CD4-positive, alpha-beta T cell (primary cell): ENCODE results near the gene CCDC126. TPM values are rescaled to one million over a fixed set of nuclear protein-coding genes. Genes with fewer than 3 reads are reported as not detected.

Source experiments
- ATAC-seq: fragments of 200-7000 bp; cut with Tn5 transposase; one replicate; pipeline ENCODE4 v1.10.0; 2022; ENCODE audit warnings: mild to moderate bottlenecking; ENCODE audit not compliant: poor library complexity
- CTCF ChIA-PET: fragments of 350-600 bp; sonication (Branson Sonifier 250); formaldehyde crosslinking; loops from one replicate; lab custom pipeline; 2021; ENCODE audit warnings: antibody characterized with exemption, inconsistent platforms; lab: Charles Lee
- POLR2A ChIA-PET: fragments of 350-600 bp; sonication (Branson Sonifier 250); formaldehyde crosslinking; loops from one replicate; lab custom pipeline; 2021; ENCODE audit warnings: antibody characterized with exemption, inconsistent platforms; lab: Charles Lee
- DNase-seq, 14 experiments: peaks; one replicate each; pipeline ENCODE4 v3.0.0-alpha.2; 2013 to 2020; ENCODE audit warnings: mixed read lengths in 2 of 14
- H3K27ac ChIP-seq, 2 donors: one replicate each; pipeline versions ENCODE4 v1.5.1 to v1.7.0; 2013; ENCODE audit warnings: low read length in 2 of 2, low read depth in 1 of 2, mild to moderate bottlenecking in 1 of 2
- H3K27me3 ChIP-seq, 2 experiments: 1 replicate in 1 of 2; 2 replicates in 1 of 2; pipeline versions ENCODE4 v1.6.1 to v1.7.0; 2013; ENCODE audit warnings: low read length in 2 of 2, control low read depth in 1 of 2, mild to moderate bottlenecking in 1 of 2, moderate library complexity in 1 of 2; ENCODE audit not compliant: insufficient read depth in 2 of 2, control insufficient read depth in 1 of 2
- H3K36me3 ChIP-seq: one replicate; pipeline ENCODE4 v1.6.1; 2013; ENCODE audit warnings: low read length, control low read depth; ENCODE audit not compliant: insufficient read depth
- H3K4me1 ChIP-seq: one replicate; pipeline ENCODE4 v1.6.1; 2013; ENCODE audit warnings: low read length, control low read depth; ENCODE audit not compliant: insufficient read depth
- H3K4me3 ChIP-seq: one replicate; pipeline ENCODE4 v1.5.1; 2013; ENCODE audit warnings: mild to moderate bottlenecking, low read length, moderate library complexity
- H3K9me3 ChIP-seq, 2 experiments: 1 replicate in 1 of 2; 2 replicates in 1 of 2; pipeline versions ENCODE4 v1.6.1 to v1.7.0; 2013; ENCODE audit warnings: low read length in 2 of 2, mild to moderate bottlenecking in 2 of 2, control low read depth in 1 of 2, moderate library complexity in 1 of 2; ENCODE audit not compliant: control insufficient read depth in 1 of 2, insufficient read depth in 1 of 2
- H3K27ac Mint-ChIP-seq: one replicate; pipeline ENCODE4 v1.8.0; 2020; ENCODE audit warnings: mixed read lengths
- H3K27me3 Mint-ChIP-seq: one replicate; pipeline ENCODE4 v1.8.0; 2021; ENCODE audit warnings: mixed read lengths
- H3K36me3 Mint-ChIP-seq: one replicate; pipeline ENCODE4 v1.8.0; 2021; ENCODE audit warnings: low read depth, mixed read lengths
- H3K4me1 Mint-ChIP-seq: one replicate; pipeline ENCODE4 v1.8.0; 2021; ENCODE audit warnings: low read depth, mixed read lengths
- H3K4me3 Mint-ChIP-seq: one replicate; pipeline ENCODE4 v1.8.0; 2020; ENCODE audit warnings: mild to moderate bottlenecking, mixed read lengths
- H3K9me3 Mint-ChIP-seq: one replicate; pipeline ENCODE4 v1.8.0; 2020; ENCODE audit warnings: mixed read lengths
- CTCF ChIP-seq: fragments of 200-600 bp; IDR thresholded peaks from one replicate; pipeline ENCODE4 v1.8.0; 2022; ENCODE audit warnings: antibody characterized with exemption, mild to moderate bottlenecking
- intact Hi-C, 2 experiments: fragments of 100-400 bp; cut with DNase I in 1 of 2; cut with micrococcal nuclease in 1 of 2; formaldehyde crosslinking; loops; one replicate each; pipeline versions ENCODE4 v1.15.1 to v1.9.0; 2023 to 2025; cut with DNase I, micrococcal nuclease
- total RNA-seq, 174 experiments: library from RNA in 2 of 174; stranded (reverse) in 2 of 174; gene quantifications; one replicate each; pipeline ENCODE4 v1.2.3 and lab custom pipeline; 2021 to 2026

The CCDC126 gene
- total RNA-seq, 2 experiments from 2014 or later = 8.3 to 10.3 TPM

GRCh38 chr7:23598296-23598695 lies 1.1 kb downstream of the CCDC126 start:
- intact Hi-C loops = loop anchor here in 1 of 2 experiments (2.0 to 10.0 kb wide), 7 partner anchors 66 to 1584 kb away; partner anchors contain the start of genes FAM221A, HYCC1, KLHL7 and MALSU1
- Histone ChIP-seq H3K27ac (no peak overlapping the region), H3K4me1 (peaks cover 17% of the 10 kb centered on the region), H3K4me3 (peak overlapping the region; percentile 86), H3K9me3 (no peaks in the 10 kb centered on the region), H3K36me3 (no peaks in the 10 kb centered on the region), H3K27me3 (no peaks in the 10 kb centered on the region)
- DNase-seq (no peak), ATAC-seq (no peak)
- peaks cover 9% of the 10 kb centered on the region for H3K36me3 Mint-ChIP-seq
- CTCF ChIA-PET = interaction anchor here (1.5 to 4.3 kb wide), 2 partner anchors 51 to 81 kb away, joined by 7 to 15 read pairs; partner anchors contain the start of gene FAM221A
- POLR2A ChIA-PET = interaction anchor here (1.1 to 1.6 kb wide), 4 partner anchors 68 to 492 kb away, joined by 3 to 5 read pairs (median 4); partner anchors contain the start of genes FAM221A and KLHL7
- peak overlapping the region; percentile 95 for H3K4me3 Mint-ChIP-seq
- H3K27me3 Mint-ChIP-seq = no peaks in the 10 kb centered on the region
- H3K9me3 Mint-ChIP-seq = no peaks in the 10 kb centered on the region
- peaks cover 40% of the 10 kb centered on the region for H3K4me1 Mint-ChIP-seq
- TF ChIP-seq CTCF = no peak
- H3K27ac Mint-ChIP-seq = peak overlapping the region; percentile 80

- Histone ChIP-seq H3K36me3 (no peaks in the 10 kb centered on the region), H3K9me3 (no peaks in the 10 kb centered on the region), H3K4me1 (peaks cover 17% of the 10 kb centered on the region), H3K27me3 (no peaks in the 10 kb centered on the region), H3K27ac (no peak overlapping the region), H3K4me3 (no peak overlapping the region)
- peaks cover 46% of the 10 kb centered on the region for H3K4me1 Mint-ChIP-seq
- H3K4me3 Mint-ChIP-seq = peak overlapping the region; percentile 57
- H3K27ac Mint-ChIP-seq = no peak overlapping the region
- ATAC-seq = no peak
- no peak for TF ChIP-seq CTCF
- POLR2A ChIA-PET = interaction anchor here (0.6 kb wide), 2 partner anchors 68 to 982 kb away, joined by 3 to 4 read pairs; no protein-coding TSS in a partner anchor
- intact Hi-C loops = no loop called here
- DNase-seq = no peak
- no peaks in the 10 kb centered on the region for H3K27me3 Mint-ChIP-seq
- H3K36me3 Mint-ChIP-seq = peaks cover 14% of the 10 kb centered on the region
- no peaks in the 10 kb centered on the region for H3K9me3 Mint-ChIP-seq
- CTCF ChIA-PET = interaction anchor here (0.6 to 4.3 kb wide), 3 partner anchors 53 to 1417 kb away, joined by 3 to 15 read pairs (median 4); no protein-coding TSS in a partner anchor
Measured at GRCh38 chr7:23600236-23600635, 3.1 kb downstream of the CCDC126 start.

GRCh38 chr7:23603632-23604295 lies 6.6 kb downstream of the CCDC126 start:
- no peak overlapping the region for H3K4me3 ChIP-seq
- POLR2A ChIA-PET = no interaction called here
- H3K9me3 Mint-ChIP-seq = no peaks in the 10 kb centered on the region
- intact Hi-C loops = no loop called here
- H3K4me1 Mint-ChIP-seq = peaks cover 37% of the 10 kb centered on the region
- TF ChIP-seq CTCF = no peak
- ATAC-seq (no peak), DNase-seq (no peak)
- peaks cover 3% of the 10 kb centered on the region for H3K4me1 ChIP-seq
- H3K36me3 Mint-ChIP-seq = peaks cover 21% of the 10 kb centered on the region
- H3K36me3 ChIP-seq = no peaks in the 10 kb centered on the region
- H3K27me3 ChIP-seq = no peaks in the 10 kb centered on the region
- no peaks in the 10 kb centered on the region for H3K27me3 Mint-ChIP-seq
- H3K9me3 ChIP-seq = no peaks in the 10 kb centered on the region
- no peak overlapping the region for H3K4me3 Mint-ChIP-seq
- H3K27ac ChIP-seq = no peak overlapping the region
- CTCF ChIA-PET = no interaction called here
- no peak overlapping the region for H3K27ac Mint-ChIP-seq
